ENCODE results near the gene SHISA8.
A peak's percentile ranks its signal among the peaks of the same experiment; 100 is the strongest.

SHISA8 gene

GRCh38 chr22:41947424-41948080 lies 32.7 kb upstream of the SHISA8 start:
- H3K4me3 ChIP-seq (ENCODE audit: insufficient read depth, low read depth, low read length) = no peak overlapping the region
- 84 to 89% methylated on average over 21 of the region's 21 CpGs for WGBS, 2 experiments
- H3K4me1 ChIP-seq (ENCODE audit: control insufficient read depth, insufficient read depth, low read length) = peaks cover 34% of the 10 kb centered on the region
- no peak overlapping the region for H3K27ac ChIP-seq (ENCODE audit: insufficient read depth, low read depth, low read length, poor library complexity, severe bottlenecking)
- peaks cover 20% of the 10 kb centered on the region for H3K36me3 ChIP-seq (ENCODE audit: control insufficient read depth, insufficient read depth, low read length)
- H3K9me3 ChIP-seq (ENCODE audit: control insufficient read depth, low read length) = no peaks in the 10 kb centered on the region
- no peaks in the 10 kb centered on the region for H3K27me3 ChIP-seq (ENCODE audit: control insufficient read depth, insufficient read depth, low read length, poor library complexity, severe bottlenecking)

- Histone ChIP-seq H3K27ac (ENCODE audit: insufficient read depth, low read depth, low read length, poor library complexity, severe bottlenecking) (no peak within 1 kb of the TSS), H3K27me3 (ENCODE audit: control insufficient read depth, insufficient read depth, low read length, poor library complexity, severe bottlenecking) (no peaks in the 10 kb centered on the region), H3K4me1 (ENCODE audit: control insufficient read depth, insufficient read depth, low read length) (peaks cover 27% of the 10 kb centered on the region), H3K36me3 (ENCODE audit: control insufficient read depth, insufficient read depth, low read length) (peaks cover 20% of the 10 kb centered on the region), H3K4me3 (ENCODE audit: insufficient read depth, low read depth, low read length) (peak within 1 kb of the TSS; percentile 70), H3K9me3 (ENCODE audit: control insufficient read depth, low read length) (no peaks in the 10 kb centered on the region)
- 2% methylated on average over 56 of the region's 56 CpGs for WGBS, 2 experiments
Observed at GRCh38 chr22:41946629-41947423, 32.0 kb upstream of the SHISA8 start, which contains the start of gene CENPM. CENPM (minus strand) TSS chr22:41947152; CDS start chr22:41947076, 76 bp downstream.

- peaks cover 16% of the 10 kb centered on the region for H3K4me1 ChIP-seq (ENCODE audit: control insufficient read depth, insufficient read depth, low read length)
- H3K4me3 ChIP-seq (ENCODE audit: insufficient read depth, low read depth, low read length) = no peak overlapping the region
- peaks cover 28% of the 10 kb centered on the region for H3K36me3 ChIP-seq (ENCODE audit: control insufficient read depth, insufficient read depth, low read length)
- WGBS, 2 experiments = 90 to 93% methylated on average over 7 to 9 of the region's 9 CpGs
- no peak overlapping the region for H3K27ac ChIP-seq (ENCODE audit: insufficient read depth, low read depth, low read length, poor library complexity, severe bottlenecking)
- H3K9me3 ChIP-seq (ENCODE audit: control insufficient read depth, low read length) = no peaks in the 10 kb centered on the region
- H3K27me3 ChIP-seq (ENCODE audit: control insufficient read depth, insufficient read depth, low read length, poor library complexity, severe bottlenecking) = no peaks in the 10 kb centered on the region
Observed at GRCh38 chr22:41943661-41944209, 28.9 kb upstream of the SHISA8 start.

- no peak overlapping the region for H3K27ac ChIP-seq (ENCODE audit: insufficient read depth, low read depth, low read length, poor library complexity, severe bottlenecking)
- WGBS, 2 experiments = 74 to 77% methylated on average over 13 of the region's 13 CpGs
- H3K36me3 ChIP-seq (ENCODE audit: control insufficient read depth, insufficient read depth, low read length) = peaks cover 33% of the 10 kb centered on the region
- H3K4me1 ChIP-seq (ENCODE audit: control insufficient read depth, insufficient read depth, low read length) = peaks cover 9% of the 10 kb centered on the region
- no peaks in the 10 kb centered on the region for H3K27me3 ChIP-seq (ENCODE audit: control insufficient read depth, insufficient read depth, low read length, poor library complexity, severe bottlenecking)
- no peaks in the 10 kb centered on the region for H3K9me3 ChIP-seq (ENCODE audit: control insufficient read depth, low read length)
- no peak overlapping the region for H3K4me3 ChIP-seq (ENCODE audit: insufficient read depth, low read depth, low read length)
Observed at GRCh38 chr22:41940832-41941765, 26.2 kb upstream of the SHISA8 start.

GRCh38 chr22:41939981-41940831 lies 25.3 kb upstream of the SHISA8 start:
- H3K27ac ChIP-seq (ENCODE audit: insufficient read depth, low read depth, low read length, poor library complexity, severe bottlenecking) = no peak overlapping the region
- H3K27me3 ChIP-seq (ENCODE audit: control insufficient read depth, insufficient read depth, low read length, poor library complexity, severe bottlenecking) = no peaks in the 10 kb centered on the region
- peaks cover 33% of the 10 kb centered on the region for H3K36me3 ChIP-seq (ENCODE audit: control insufficient read depth, insufficient read depth, low read length)
- peaks cover 2% of the 10 kb centered on the region for H3K4me1 ChIP-seq (ENCODE audit: control insufficient read depth, insufficient read depth, low read length)
- H3K9me3 ChIP-seq (ENCODE audit: control insufficient read depth, low read length) = no peaks in the 10 kb centered on the region
- no peak overlapping the region for H3K4me3 ChIP-seq (ENCODE audit: insufficient read depth, low read depth, low read length)
- WGBS, 2 experiments = 85 to 89% methylated on average over 13 of the region's 13 CpGs

GRCh38 chr22:41936894-41937169 lies 22.0 kb upstream of the SHISA8 start:
- no peak overlapping the region for H3K4me3 ChIP-seq (ENCODE audit: insufficient read depth, low read depth, low read length)
- no peaks in the 10 kb centered on the region for H3K27me3 ChIP-seq (ENCODE audit: control insufficient read depth, insufficient read depth, low read length, poor library complexity, severe bottlenecking)
- H3K36me3 ChIP-seq (ENCODE audit: control insufficient read depth, insufficient read depth, low read length) = peaks cover 14% of the 10 kb centered on the region
- no peaks in the 10 kb centered on the region for H3K9me3 ChIP-seq (ENCODE audit: control insufficient read depth, low read length)
- no peak overlapping the region for H3K27ac ChIP-seq (ENCODE audit: insufficient read depth, low read depth, low read length, poor library complexity, severe bottlenecking)
- peaks cover 6% of the 10 kb centered on the region for H3K4me1 ChIP-seq (ENCODE audit: control insufficient read depth, insufficient read depth, low read length)
- 90 to 97% methylated on average over 2 of the region's 2 CpGs for WGBS, 2 experiments

GRCh38 chr22:41935509-41935908 lies 20.6 kb upstream of the SHISA8 start:
- 93 to 96% methylated on average over 9 of the region's 9 CpGs for WGBS, 2 experiments
- Histone ChIP-seq H3K36me3 (ENCODE audit: control insufficient read depth, insufficient read depth, low read length) (peaks cover 14% of the 10 kb centered on the region), H3K9me3 (ENCODE audit: control insufficient read depth, low read length) (no peaks in the 10 kb centered on the region), H3K4me1 (ENCODE audit: control insufficient read depth, insufficient read depth, low read length) (peaks cover 6% of the 10 kb centered on the region), H3K27ac (ENCODE audit: insufficient read depth, low read depth, low read length, poor library complexity, severe bottlenecking) (no peak overlapping the region), H3K4me3 (ENCODE audit: insufficient read depth, low read depth, low read length) (no peak overlapping the region), H3K27me3 (ENCODE audit: control insufficient read depth, insufficient read depth, low read length, poor library complexity, severe bottlenecking) (no peaks in the 10 kb centered on the region)

- Histone ChIP-seq H3K27ac (ENCODE audit: insufficient read depth, low read depth, low read length, poor library complexity, severe bottlenecking) (no peak overlapping the region), H3K36me3 (ENCODE audit: control insufficient read depth, insufficient read depth, low read length) (peaks cover 14% of the 10 kb centered on the region), H3K4me3 (ENCODE audit: insufficient read depth, low read depth, low read length) (no peak overlapping the region), H3K27me3 (ENCODE audit: control insufficient read depth, insufficient read depth, low read length, poor library complexity, severe bottlenecking) (no peaks in the 10 kb centered on the region), H3K9me3 (ENCODE audit: control insufficient read depth, low read length) (no peaks in the 10 kb centered on the region), H3K4me1 (ENCODE audit: control insufficient read depth, insufficient read depth, low read length) (peaks cover 6% of the 10 kb centered on the region)
- 96% methylated on average over 4 of the region's 4 CpGs for WGBS, 2 experiments
Observed at GRCh38 chr22:41935015-41935351, 20.1 kb upstream of the SHISA8 start.

- Histone ChIP-seq H3K4me3 (ENCODE audit: insufficient read depth, low read depth, low read length) (no peak overlapping the region), H3K4me1 (ENCODE audit: control insufficient read depth, insufficient read depth, low read length) (peaks cover 6% of the 10 kb centered on the region), H3K9me3 (ENCODE audit: control insufficient read depth, low read length) (no peaks in the 10 kb centered on the region), H3K27me3 (ENCODE audit: control insufficient read depth, insufficient read depth, low read length, poor library complexity, severe bottlenecking) (no peaks in the 10 kb centered on the region), H3K36me3 (ENCODE audit: control insufficient read depth, insufficient read depth, low read length) (peaks cover 12% of the 10 kb centered on the region), H3K27ac (ENCODE audit: insufficient read depth, low read depth, low read length, poor library complexity, severe bottlenecking) (no peak overlapping the region)
- WGBS, 2 experiments = 95 to 96% methylated on average over 17 of the region's 17 CpGs
Observed at GRCh38 chr22:41934284-41935014, 19.6 kb upstream of the SHISA8 start.

Measured in ectodermal cell (in vitro differentiated cells).